ENCODE results near the gene PIEZO2.

DNA sequence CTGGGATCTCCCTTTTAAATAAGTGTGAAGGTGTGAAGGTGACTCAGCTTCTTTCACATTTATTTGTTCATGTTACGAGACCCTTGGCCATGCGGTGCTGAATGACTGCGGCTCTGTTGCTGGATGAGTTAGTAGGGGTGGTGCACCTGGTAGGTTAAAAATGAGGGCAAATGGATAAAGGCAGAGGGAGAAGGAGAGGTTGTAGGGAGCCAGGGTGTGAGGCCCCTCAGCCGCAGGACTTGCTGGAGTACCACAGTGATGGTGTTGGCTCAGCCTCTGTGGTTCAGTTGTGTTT, 459.4 kb downstream of the PIEZO2 start:
- TF ChIP-seq, protein P1, sequence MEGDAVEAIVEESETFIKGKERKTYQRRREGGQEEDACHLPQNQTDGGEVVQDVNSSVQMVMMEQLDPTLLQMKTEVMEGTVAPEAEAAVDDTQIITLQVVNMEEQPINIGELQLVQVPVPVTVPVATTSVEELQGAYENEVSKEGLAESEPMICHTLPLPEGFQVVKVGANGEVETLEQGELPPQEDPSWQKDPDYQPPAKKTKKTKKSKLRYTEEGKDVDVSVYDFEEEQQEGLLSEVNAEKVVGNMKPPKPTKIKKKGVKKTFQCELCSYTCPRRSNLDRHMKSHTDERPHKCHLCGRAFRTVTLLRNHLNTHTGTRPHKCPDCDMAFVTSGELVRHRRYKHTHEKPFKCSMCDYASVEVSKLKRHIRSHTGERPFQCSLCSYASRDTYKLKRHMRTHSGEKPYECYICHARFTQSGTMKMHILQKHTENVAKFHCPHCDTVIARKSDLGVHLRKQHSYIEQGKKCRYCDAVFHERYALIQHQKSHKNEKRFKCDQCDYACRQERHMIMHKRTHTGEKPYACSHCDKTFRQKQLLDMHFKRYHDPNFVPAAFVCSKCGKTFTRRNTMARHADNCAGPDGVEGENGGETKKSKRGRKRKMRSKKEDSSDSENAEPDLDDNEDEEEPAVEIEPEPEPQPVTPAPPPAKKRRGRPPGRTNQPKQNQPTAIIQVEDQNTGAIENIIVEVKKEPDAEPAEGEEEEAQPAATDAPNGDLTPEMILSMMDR (IDR thresholded peaks at IDR 0.05), result no peak
- TF ChIP-seq POLR2A (IDR thresholded peaks at IDR 0.05), result no peak

All from gastroesophageal sphincter (tissue), 3 donors.